PFSK-1 (cell line): ENCODE results near the gene EFCAB8.

Experiments used
- POLR2AphosphoS5 ChIP-seq: IDR thresholded peaks from 2 replicates; pipeline ENCODE4 v1.6.1; 2012; ENCODE audit warnings: low read depth, mild to moderate bottlenecking, control low read depth, low read length, moderate library complexity
- SIN3A ChIP-seq: IDR thresholded peaks from 2 replicates; pipeline ENCODE4 v1.6.1; 2012; ENCODE audit warnings: mild to moderate bottlenecking, low read length, moderate library complexity, borderline replicate concordance; ENCODE audit not compliant: insufficient read depth
- TAF1 ChIP-seq: IDR thresholded peaks from 2 replicates; pipeline ENCODE4 v1.6.1; 2012; ENCODE audit warnings: low read length, control low read depth, borderline replicate concordance; ENCODE audit not compliant: insufficient read depth
- TF ChIP-seq, protein P1 (sequence below), 2 experiments: IDR thresholded peaks; 2 replicates each; pipeline versions ENCODE4 v1.6.1 to v1.8.0; 2011 to 2012; ENCODE audit warnings: low read depth in 2 of 2, low read length in 2 of 2, control low read depth in 1 of 2, inconsistent platforms in 1 of 2, mild to moderate bottlenecking in 1 of 2, moderate library complexity in 1 of 2; ENCODE audit not compliant: insufficient read depth in 1 of 2

DNA sequence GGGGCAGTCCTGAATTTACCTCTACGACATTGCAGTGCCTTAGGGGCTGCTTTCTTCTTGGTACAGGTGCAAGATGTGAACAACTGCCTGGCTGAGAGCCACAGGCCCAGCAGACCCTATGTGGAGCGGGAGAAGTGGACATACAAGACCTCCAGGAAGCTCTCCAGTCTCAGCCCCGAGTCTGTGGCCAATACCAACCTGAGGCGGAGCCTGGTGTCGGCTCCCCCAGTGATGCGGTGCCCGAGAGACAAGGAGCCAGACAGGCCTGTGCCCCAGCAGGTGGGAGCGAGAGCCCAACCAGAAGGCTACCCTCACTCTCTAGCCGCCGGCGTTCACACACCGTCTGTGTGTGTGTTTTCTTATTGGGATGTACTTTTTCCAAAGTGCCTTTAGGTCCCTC lies 59.6 kb downstream of the EFCAB8 start:
- TF ChIP-seq, protein P1, sequence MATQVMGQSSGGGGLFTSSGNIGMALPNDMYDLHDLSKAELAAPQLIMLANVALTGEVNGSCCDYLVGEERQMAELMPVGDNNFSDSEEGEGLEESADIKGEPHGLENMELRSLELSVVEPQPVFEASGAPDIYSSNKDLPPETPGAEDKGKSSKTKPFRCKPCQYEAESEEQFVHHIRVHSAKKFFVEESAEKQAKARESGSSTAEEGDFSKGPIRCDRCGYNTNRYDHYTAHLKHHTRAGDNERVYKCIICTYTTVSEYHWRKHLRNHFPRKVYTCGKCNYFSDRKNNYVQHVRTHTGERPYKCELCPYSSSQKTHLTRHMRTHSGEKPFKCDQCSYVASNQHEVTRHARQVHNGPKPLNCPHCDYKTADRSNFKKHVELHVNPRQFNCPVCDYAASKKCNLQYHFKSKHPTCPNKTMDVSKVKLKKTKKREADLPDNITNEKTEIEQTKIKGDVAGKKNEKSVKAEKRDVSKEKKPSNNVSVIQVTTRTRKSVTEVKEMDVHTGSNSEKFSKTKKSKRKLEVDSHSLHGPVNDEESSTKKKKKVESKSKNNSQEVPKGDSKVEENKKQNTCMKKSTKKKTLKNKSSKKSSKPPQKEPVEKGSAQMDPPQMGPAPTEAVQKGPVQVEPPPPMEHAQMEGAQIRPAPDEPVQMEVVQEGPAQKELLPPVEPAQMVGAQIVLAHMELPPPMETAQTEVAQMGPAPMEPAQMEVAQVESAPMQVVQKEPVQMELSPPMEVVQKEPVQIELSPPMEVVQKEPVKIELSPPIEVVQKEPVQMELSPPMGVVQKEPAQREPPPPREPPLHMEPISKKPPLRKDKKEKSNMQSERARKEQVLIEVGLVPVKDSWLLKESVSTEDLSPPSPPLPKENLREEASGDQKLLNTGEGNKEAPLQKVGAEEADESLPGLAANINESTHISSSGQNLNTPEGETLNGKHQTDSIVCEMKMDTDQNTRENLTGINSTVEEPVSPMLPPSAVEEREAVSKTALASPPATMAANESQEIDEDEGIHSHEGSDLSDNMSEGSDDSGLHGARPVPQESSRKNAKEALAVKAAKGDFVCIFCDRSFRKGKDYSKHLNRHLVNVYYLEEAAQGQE (IDR thresholded peaks at IDR 0.05; ENCODE audit: insufficient read depth in 1 of 2, low read depth in 2 of 2, low read length in 2 of 2): no peak
- TF ChIP-seq SIN3A: no peak
- no peak for TF ChIP-seq POLR2AphosphoS5
- no peak for TF ChIP-seq TAF1
